MCF 10A (cell line): ENCODE results near the gene RHBDD3. TPM values are rescaled to one million over a fixed set of nuclear protein-coding genes. Genes with fewer than 3 reads are reported as not detected.
"Not testable (repeated sequence)": the region's sequence is repeated elsewhere in the genome, so short reads cannot be mapped to it uniquely, and the experiment has no call there.

Source experiments
- BruUV-seq: library from RNA; stranded (reverse); fragments of 400-500 nt; replicated peaks from 2 replicates; lab custom pipeline; 2021; lab: Mats Ljungman, UMichigan
- CTCF ChIA-PET: fragments of 300-600 bp; sonication (Branson Sonifier 250); formaldehyde crosslinking; extraction: SDS; loops from one replicate; lab custom pipeline; 2021; ENCODE audit warnings: antibody characterized with exemption, inconsistent platforms; lab: Yijun Ruan, JAX
- POLR2A ChIA-PET: fragments of 300-600, 350-650 bp; sonication (Branson Sonifier 250); formaldehyde crosslinking; extraction: SDS; loops from one replicate; lab custom pipeline; 2020; ENCODE audit warnings: antibody characterized with exemption, inconsistent platforms; lab: Yijun Ruan, JAX
- DNase-seq: peaks from one replicate; pipeline ENCODE4 v3.0.0-alpha.2; 2018; ENCODE audit not compliant: unreplicated experiment
- H3K27ac Mint-ChIP-seq: one replicate; pipeline ENCODE4 v1.8.0; 2022; ENCODE audit warnings: mild to moderate bottlenecking, low read depth, mixed read lengths; ENCODE audit not compliant: unreplicated experiment
- H3K27me3 Mint-ChIP-seq: one replicate; pipeline ENCODE4 v1.8.0; 2022; ENCODE audit warnings: mixed read lengths; ENCODE audit not compliant: insufficient read depth, unreplicated experiment
- H3K36me3 Mint-ChIP-seq: one replicate; pipeline ENCODE4 v1.8.0; 2022; ENCODE audit warnings: mild to moderate bottlenecking, moderate library complexity, mixed read lengths; ENCODE audit not compliant: insufficient read depth, unreplicated experiment
- H3K4me1 Mint-ChIP-seq: one replicate; pipeline ENCODE4 v1.8.0; 2022; ENCODE audit warnings: mixed read lengths; ENCODE audit not compliant: insufficient read depth, unreplicated experiment
- H3K4me3 Mint-ChIP-seq: one replicate; pipeline ENCODE4 v1.8.0; 2022; ENCODE audit warnings: mild to moderate bottlenecking, moderate library complexity, mixed read lengths; ENCODE audit not compliant: unreplicated experiment
- H3K9me3 Mint-ChIP-seq: one replicate; pipeline ENCODE4 v1.8.0; 2022; ENCODE audit warnings: mixed read lengths; ENCODE audit not compliant: unreplicated experiment
- intact Hi-C: fragments of 100-400 bp; cut with micrococcal nuclease; formaldehyde crosslinking; loops from 2 replicates; pipeline ENCODE4 v1.14.1; 2022
- total RNA-seq: library from RNA; stranded (reverse); gene quantifications from 2 replicates; pipeline ENCODE4 v1.2.3, GENCODE V29; 2022
- TF ChIP-seq, protein P1 (sequence below): fragments of 200-600 bp; IDR thresholded peaks from one replicate; pipeline ENCODE4 v1.8.0; 2022; ENCODE audit warnings: antibody characterized with exemption, mild to moderate bottlenecking; ENCODE audit not compliant: unreplicated experiment

RHBDD3 gene
- total RNA-seq, 1 experiment from 2014 or later, result 32.5 TPM

DNA sequence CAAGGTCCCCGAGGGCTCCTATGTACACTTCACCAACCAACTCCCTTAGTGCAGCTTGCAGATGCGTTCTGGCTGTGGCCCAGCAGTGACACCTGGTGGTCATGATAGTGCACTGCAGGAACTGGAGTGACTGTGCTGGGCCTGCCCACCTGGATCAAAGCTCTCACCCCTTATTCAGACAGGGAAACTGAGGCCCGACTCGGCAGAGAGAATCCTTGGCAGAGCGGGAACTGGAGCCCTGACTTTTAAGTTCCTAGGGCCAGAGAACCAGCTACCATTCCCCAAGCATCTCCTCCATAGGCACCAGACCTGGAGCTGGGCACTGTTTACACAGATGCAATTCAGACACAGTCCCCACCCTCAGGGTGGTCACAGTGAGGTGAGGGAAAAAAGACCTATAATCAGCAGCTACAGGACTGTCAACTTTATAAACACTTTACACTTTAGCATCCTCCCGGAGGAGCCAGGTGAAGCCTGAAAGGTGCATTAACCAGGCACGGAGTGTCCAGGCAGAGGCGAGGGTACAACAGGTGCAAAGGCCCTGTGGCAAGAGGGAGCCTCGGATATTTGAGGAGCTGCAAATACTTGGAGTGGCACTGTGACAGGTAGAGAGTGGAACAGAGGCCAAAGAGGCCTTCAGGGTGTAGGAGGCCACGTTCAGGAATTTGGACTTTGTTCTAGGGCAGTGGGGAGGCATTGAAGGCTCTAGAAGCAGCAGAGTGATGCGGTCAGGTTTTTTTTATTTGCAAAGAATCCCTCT, 22.0 kb downstream of the RHBDD3 start:
- H3K4me1 Mint-ChIP-seq, result no peaks in the 10 kb centered on the region
- no TSS peak for BruUV-seq
- TF ChIP-seq, protein P1, sequence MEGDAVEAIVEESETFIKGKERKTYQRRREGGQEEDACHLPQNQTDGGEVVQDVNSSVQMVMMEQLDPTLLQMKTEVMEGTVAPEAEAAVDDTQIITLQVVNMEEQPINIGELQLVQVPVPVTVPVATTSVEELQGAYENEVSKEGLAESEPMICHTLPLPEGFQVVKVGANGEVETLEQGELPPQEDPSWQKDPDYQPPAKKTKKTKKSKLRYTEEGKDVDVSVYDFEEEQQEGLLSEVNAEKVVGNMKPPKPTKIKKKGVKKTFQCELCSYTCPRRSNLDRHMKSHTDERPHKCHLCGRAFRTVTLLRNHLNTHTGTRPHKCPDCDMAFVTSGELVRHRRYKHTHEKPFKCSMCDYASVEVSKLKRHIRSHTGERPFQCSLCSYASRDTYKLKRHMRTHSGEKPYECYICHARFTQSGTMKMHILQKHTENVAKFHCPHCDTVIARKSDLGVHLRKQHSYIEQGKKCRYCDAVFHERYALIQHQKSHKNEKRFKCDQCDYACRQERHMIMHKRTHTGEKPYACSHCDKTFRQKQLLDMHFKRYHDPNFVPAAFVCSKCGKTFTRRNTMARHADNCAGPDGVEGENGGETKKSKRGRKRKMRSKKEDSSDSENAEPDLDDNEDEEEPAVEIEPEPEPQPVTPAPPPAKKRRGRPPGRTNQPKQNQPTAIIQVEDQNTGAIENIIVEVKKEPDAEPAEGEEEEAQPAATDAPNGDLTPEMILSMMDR, result peak; percentile 95
- DNase-seq, result peak; percentile 64
- no peak overlapping the region for H3K4me3 Mint-ChIP-seq
- peaks cover 14% of the 10 kb centered on the region for H3K27me3 Mint-ChIP-seq
- intact Hi-C loops, result loop anchor here (1.0 kb wide), 4 partner anchors 44 to 417 kb away; no protein-coding TSS in a partner anchor
- CTCF ChIA-PET, result interaction anchor here (0.6 to 3.6 kb wide), 63 partner anchors 9 to 1226 kb away, joined by 3 to 40 read pairs (median 5); partner anchors contain the start of gene GAS2L1
- POLR2A ChIA-PET, result interaction anchor here (0.6 to 1.4 kb wide), 5 partner anchors 21 to 645 kb away, joined by 3 to 5 read pairs (median 3); partner anchors contain the start of gene RHBDD3
- no peak overlapping the region for H3K27ac Mint-ChIP-seq
- H3K9me3 Mint-ChIP-seq, result no peaks in the 10 kb centered on the region
- peaks cover 1% of the 10 kb centered on the region for H3K36me3 Mint-ChIP-seq

DNA sequence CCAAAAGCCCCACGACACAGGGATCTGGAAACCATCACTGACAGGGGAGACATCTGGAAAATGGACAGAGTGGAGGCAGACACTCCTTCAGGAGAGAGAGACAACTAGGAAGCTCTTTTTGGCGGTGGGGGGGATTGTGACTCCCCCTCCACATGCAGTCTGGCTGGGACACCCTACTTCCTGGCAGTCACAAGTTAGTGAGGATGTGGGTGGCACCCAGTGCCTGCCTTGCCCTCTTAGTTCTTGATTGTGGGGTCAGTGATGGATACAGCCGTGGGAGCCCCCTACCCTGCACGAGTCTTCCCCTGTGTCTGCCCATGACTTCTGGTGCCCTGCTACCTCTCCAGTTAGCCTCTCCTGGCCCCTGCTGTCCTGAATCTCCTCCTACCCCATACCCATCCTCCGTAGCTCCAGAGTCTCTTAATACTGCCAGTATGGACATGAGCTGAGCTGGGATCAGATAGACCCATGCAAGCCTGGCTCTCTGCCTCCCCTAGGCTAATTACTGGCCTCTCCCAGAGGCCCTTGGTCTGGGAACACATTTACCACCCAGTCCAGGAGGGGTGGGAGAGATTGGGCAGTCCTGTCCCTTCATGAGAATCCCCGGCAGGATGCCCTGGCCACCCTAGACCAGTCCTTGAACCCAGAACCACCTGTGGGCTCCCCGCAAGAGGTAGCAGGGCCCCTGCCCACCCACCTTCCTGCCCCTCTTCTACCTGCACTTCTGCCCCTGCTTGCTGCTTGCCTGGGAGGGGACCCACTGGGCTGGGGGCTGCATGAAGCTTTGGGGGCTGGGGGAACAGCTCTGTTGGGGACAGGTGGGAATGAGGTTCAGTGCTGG, 22.8 kb downstream of the RHBDD3 start:
- no peak overlapping the region for H3K27ac Mint-ChIP-seq
- TF ChIP-seq, protein P1, result no peak
- H3K36me3 Mint-ChIP-seq, result peaks cover 5% of the 10 kb centered on the region
- no TSS peak for BruUV-seq
- intact Hi-C loops, result loop anchor here (1.0 kb wide), 4 partner anchors 43 to 416 kb away; no protein-coding TSS in a partner anchor
- H3K4me3 Mint-ChIP-seq, result no peak overlapping the region
- H3K9me3 Mint-ChIP-seq, result peaks cover 5% of the 10 kb centered on the region
- H3K27me3 Mint-ChIP-seq, result peaks cover 14% of the 10 kb centered on the region
- CTCF ChIA-PET, result interaction anchor here (0.5 to 3.6 kb wide), 50 partner anchors 8 to 1111 kb away, joined by 3 to 40 read pairs (median 5); no protein-coding TSS in a partner anchor
- POLR2A ChIA-PET, result interaction anchor here (0.8 to 1.4 kb wide), 4 partner anchors 22 to 644 kb away, joined by 3 to 5 read pairs (median 4); partner anchors contain the start of gene RHBDD3
- no peaks in the 10 kb centered on the region for H3K4me1 Mint-ChIP-seq
- no peak for DNase-seq

DNA sequence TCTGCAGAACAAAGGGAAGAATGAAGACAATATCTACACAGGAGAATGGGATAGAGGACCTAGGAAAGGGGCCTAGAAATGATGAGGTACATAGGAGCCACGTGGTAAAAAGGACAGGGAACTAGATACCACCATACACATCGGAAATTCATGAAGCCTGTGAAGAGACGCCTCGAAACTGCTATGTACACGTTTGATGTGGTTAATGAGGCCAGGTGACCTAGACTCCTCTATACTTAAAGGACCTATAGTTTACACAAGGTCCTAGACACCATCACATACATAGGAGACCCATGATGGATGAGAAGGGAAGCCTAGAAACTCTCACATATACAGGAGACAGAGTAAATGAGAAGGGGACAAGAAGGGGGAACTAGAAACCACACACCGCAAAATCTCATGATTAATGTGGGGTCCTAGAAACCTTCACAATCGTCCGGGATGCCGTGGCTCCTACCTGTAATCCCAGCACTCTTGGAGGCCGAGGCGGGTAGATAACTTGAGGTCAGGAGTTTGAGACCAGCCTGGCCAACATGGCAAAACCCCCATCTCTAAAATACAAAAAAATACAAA, 23.8 kb downstream of the RHBDD3 start:
- BruUV-seq, result no TSS peak
- Mint-ChIP-seq H3K4me3 (no peak overlapping the region), H3K27me3 (peaks cover 14% of the 10 kb centered on the region), H3K36me3 (peaks cover 5% of the 10 kb centered on the region), H3K27ac (no peak overlapping the region), H3K4me1 (no peaks in the 10 kb centered on the region), H3K9me3 (peaks cover 15% of the 10 kb centered on the region)
- CTCF ChIA-PET, result interaction anchor here (0.8 to 2.9 kb wide), 8 partner anchors 10 to 388 kb away, joined by 3 to 18 read pairs (median 6); no protein-coding TSS in a partner anchor
- no peak for DNase-seq
- intact Hi-C loops, result no loop called here
- TF ChIP-seq, protein P1, result no peak
- POLR2A ChIA-PET, result no interaction called here

DNA sequence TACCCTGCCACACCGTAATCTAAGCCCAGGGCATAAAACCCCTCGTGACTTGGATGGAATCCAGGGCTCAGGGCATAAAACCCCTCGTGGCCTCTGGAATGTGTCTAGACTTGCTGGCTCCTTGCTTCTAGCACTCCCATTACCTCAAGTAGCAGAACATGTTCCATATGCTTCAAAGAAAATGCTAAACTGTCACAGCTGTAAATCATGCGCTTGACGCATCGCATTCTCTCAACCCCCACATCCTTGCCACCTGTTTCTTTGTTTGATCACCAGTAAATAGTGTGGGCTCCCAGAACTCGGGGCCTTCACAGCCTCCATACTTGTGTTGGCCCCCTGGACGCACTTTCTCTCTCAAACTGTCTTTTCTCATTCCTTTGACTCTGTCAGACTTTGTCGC, 27.3 kb downstream of the RHBDD3 start:
- H3K36me3 Mint-ChIP-seq, BruUV-seq, H3K27ac Mint-ChIP-seq, intact Hi-C loops, POLR2A ChIA-PET, DNase-seq, H3K4me1 Mint-ChIP-seq, H3K4me3 Mint-ChIP-seq: not testable (repeated sequence)
- CTCF ChIA-PET, result interaction anchor here (0.7 kb wide), 1 partner anchor 286 kb away, joined by 3 read pairs; no protein-coding TSS in a partner anchor
- H3K9me3 Mint-ChIP-seq, result peaks cover 19% of the 10 kb centered on the region
- H3K27me3 Mint-ChIP-seq, result peaks cover 14% of the 10 kb centered on the region
